CD8-positive, alpha-beta memory T cell (primary cell): ENCODE measurements around the gene CHKB. TPM values are rescaled to one million over a fixed set of nuclear protein-coding genes. Genes with fewer than 3 reads are reported as not detected.

Experiments
- CTCF ChIA-PET: fragments of 350-600 bp; sonication (Branson Sonifier 250); formaldehyde crosslinking; loops from one replicate; lab custom pipeline; 2021; ENCODE audit warnings: antibody characterized with exemption; lab: Charles Lee
- POLR2A ChIA-PET: fragments of 350-600 bp; sonication (Branson Sonifier 250); formaldehyde crosslinking; loops from one replicate; lab custom pipeline; 2021; ENCODE audit warnings: antibody characterized with exemption; lab: Charles Lee
- DNase-seq, 5 donors: peaks; one replicate each; pipeline versions ENCODE4 v3.0.0 to v3.0.0-alpha.2; 2020 to 2022; ENCODE audit warnings: mixed read lengths in 1 of 5
- H3K27ac ChIP-seq: one replicate; pipeline ENCODE4 v1.7.0; 2013; ENCODE audit warnings: low read depth, mild to moderate bottlenecking, low read length, moderate library complexity
- H3K27me3 ChIP-seq: 2 replicates; pipeline ENCODE4 v1.7.0; 2013; ENCODE audit warnings: low read length, mild to moderate bottlenecking; ENCODE audit not compliant: insufficient read depth, poor library complexity, severe bottlenecking
- H3K36me3 ChIP-seq: 2 replicates; pipeline ENCODE4 v1.7.0; 2013; ENCODE audit warnings: mild to moderate bottlenecking, low read length, moderate library complexity; ENCODE audit not compliant: insufficient read depth
- H3K4me1 ChIP-seq: 2 replicates; pipeline ENCODE4 v1.7.0; 2013; ENCODE audit warnings: mild to moderate bottlenecking, low read length, moderate library complexity; ENCODE audit not compliant: insufficient read depth
- H3K4me3 ChIP-seq: 2 replicates; pipeline ENCODE4 v1.7.0; 2013; ENCODE audit warnings: mild to moderate bottlenecking, low read length
- H3K9me3 ChIP-seq: 2 replicates; pipeline ENCODE4 v1.7.0; 2013; ENCODE audit warnings: mild to moderate bottlenecking, low read length
- H3K27ac Mint-ChIP-seq, 8 donors: one replicate each; pipeline ENCODE4 v1.8.0; 2020 to 2021; ENCODE audit warnings: mixed read lengths in 8 of 8, mild to moderate bottlenecking in 6 of 8, inconsistent platforms in 3 of 8, moderate library complexity in 3 of 8
- H3K27me3 Mint-ChIP-seq, 2 donors: one replicate each; pipeline ENCODE4 v1.8.0; 2020 to 2021; ENCODE audit warnings: mixed read lengths in 2 of 2, mild to moderate bottlenecking in 1 of 2, moderate library complexity in 1 of 2
- H3K36me3 Mint-ChIP-seq, 3 donors: one replicate each; pipeline ENCODE4 v1.8.0; 2020 to 2021; ENCODE audit warnings: mixed read lengths in 3 of 3, inconsistent platforms in 1 of 3, mild to moderate bottlenecking in 1 of 3
- H3K4me1 Mint-ChIP-seq, 3 donors: one replicate each; pipeline ENCODE4 v1.8.0; 2020 to 2021; ENCODE audit warnings: mixed read lengths in 3 of 3, inconsistent platforms in 1 of 3, mild to moderate bottlenecking in 1 of 3
- H3K4me3 Mint-ChIP-seq, 7 donors: one replicate each; pipeline ENCODE4 v1.8.0; 2020 to 2021; ENCODE audit warnings: mixed read lengths in 7 of 7, mild to moderate bottlenecking in 6 of 7, moderate library complexity in 4 of 7, inconsistent platforms in 2 of 7
- H3K9me3 Mint-ChIP-seq, 5 donors: one replicate each; pipeline ENCODE4 v1.8.0; 2020 to 2022; ENCODE audit warnings: mixed read lengths in 5 of 5, mild to moderate bottlenecking in 3 of 5, moderate library complexity in 2 of 5, inconsistent platforms in 1 of 5
- polyA plus RNA-seq: library from polyadenylated mRNA; unstranded; fragments of 300-500 nt; fragmentation: Illumina TruSeq; gene quantifications from one replicate; pipeline ENCODE4 v1.2.3, GENCODE V29; 2021
- total RNA-seq, 2 experiments: library from RNA; stranded (reverse); gene quantifications; one replicate each; pipeline ENCODE4 v1.2.3, GENCODE V29; 2021

The CHKB gene
- total and polyA plus RNA-seq, 3 experiments from 2014 or later = 33.3 to 76.1 (median 72.1) TPM

- no peaks in the 10 kb centered on the region for H3K9me3 ChIP-seq
- peaks cover 0 to 59% (median 3%) of the 10 kb centered on the region in 3 donors for H3K36me3 Mint-ChIP-seq
- CTCF ChIA-PET = interaction anchor here (2.0 kb wide), 1 partner anchor 10 kb away, joined by 12 read pairs; the partner anchor contains the start of gene SYCE3
Measured at GRCh38 chr22:50572965-50573364, 9.7 kb downstream of the CHKB start.

DNA sequence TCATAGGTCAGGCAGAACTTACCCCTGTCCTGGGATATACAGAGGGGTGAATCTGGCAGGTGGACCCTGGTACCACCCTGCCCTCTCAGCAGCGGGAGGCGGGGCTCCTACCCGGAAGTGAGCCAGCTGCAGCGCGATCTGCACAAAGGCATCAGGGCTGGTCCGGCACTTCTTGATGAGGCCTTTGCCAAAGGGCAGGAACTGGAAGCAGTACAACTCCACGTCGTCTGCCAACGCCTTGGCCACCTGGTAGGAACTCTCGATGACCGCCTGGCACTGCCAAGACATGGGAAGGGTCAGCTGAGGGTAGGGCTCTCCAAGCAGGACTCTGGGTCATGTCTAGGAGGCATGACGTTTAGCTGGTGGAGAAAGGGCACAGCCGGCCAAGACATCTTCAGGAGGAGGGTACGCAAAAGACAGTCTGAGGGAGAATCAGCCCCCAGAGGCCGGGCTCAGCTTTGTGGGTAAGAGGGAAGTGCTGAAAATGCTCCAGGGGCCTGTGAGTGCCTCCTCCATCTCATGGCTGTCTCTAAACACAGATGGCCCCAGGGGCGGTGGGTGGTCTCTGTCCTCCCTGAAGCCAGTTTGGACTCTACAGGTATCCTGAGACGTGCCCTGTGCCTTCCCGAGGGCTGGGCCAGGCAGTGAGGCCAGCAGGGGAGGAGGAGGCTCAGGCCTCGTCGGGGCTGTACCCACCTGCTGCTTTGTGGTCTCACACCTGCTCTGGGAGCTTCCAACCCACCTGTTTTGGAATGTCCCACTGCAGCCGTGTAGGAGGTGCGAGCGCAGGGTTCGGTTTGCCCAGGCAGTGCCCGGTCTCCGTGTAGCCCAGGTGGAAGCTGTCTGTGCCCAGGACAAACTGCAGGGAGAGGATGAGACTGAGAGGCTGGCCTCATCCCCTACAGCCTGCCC lies 11.1 kb downstream of the CHKB start:
- peaks cover 0 to 58% (median 3%) of the 10 kb centered on the region in 3 donors for H3K36me3 Mint-ChIP-seq
- Histone ChIP-seq H3K9me3 (no peaks in the 10 kb centered on the region), H3K36me3 (peaks cover 8% of the 10 kb centered on the region), H3K27me3 (no peaks in the 10 kb centered on the region), H3K4me3 (no peak overlapping the region), H3K27ac (no peak overlapping the region), H3K4me1 (no peaks in the 10 kb centered on the region)
- H3K9me3 Mint-ChIP-seq = no peaks in the 10 kb centered on the region
- CTCF ChIA-PET = interaction anchor here (0.9 to 2.0 kb wide), 2 partner anchors 8 to 50 kb away, joined by 3 to 12 read pairs; partner anchors contain the start of gene SYCE3
- H3K27me3 Mint-ChIP-seq = peaks cover 0 to 1% of the 10 kb centered on the region in 2 donors
- H3K27ac Mint-ChIP-seq = peak overlapping the region in 1 of 8 donors; percentile 65
- H3K4me1 Mint-ChIP-seq = peaks cover 0 to 3% (median 0%) of the 10 kb centered on the region in 3 donors
- no peak for DNase-seq
- no peak overlapping the region for H3K4me3 Mint-ChIP-seq
- POLR2A ChIA-PET = no interaction called here

More at GRCh38 chr22:50572965-50573364, 9.7 kb downstream of the CHKB start:
- POLR2A ChIA-PET = interaction anchor here (0.9 kb wide), 1 partner anchor 17 kb away, joined by 3 read pairs; no protein-coding TSS in a partner anchor
- Histone ChIP-seq H3K27me3 (no peaks in the 10 kb centered on the region), H3K36me3 (peaks cover 8% of the 10 kb centered on the region), H3K27ac (no peak overlapping the region), H3K4me1 (no peaks in the 10 kb centered on the region), H3K4me3 (no peak overlapping the region)
- peaks cover 5 to 13% (median 5%) of the 10 kb centered on the region in 3 donors for H3K4me1 Mint-ChIP-seq
- no peak for DNase-seq
- H3K27me3 Mint-ChIP-seq = no peaks in the 10 kb centered on the region
- H3K4me3 Mint-ChIP-seq = no peak overlapping the region
- no peak overlapping the region for H3K27ac Mint-ChIP-seq
- no peaks in the 10 kb centered on the region for H3K9me3 Mint-ChIP-seq

- Histone ChIP-seq H3K36me3 (peaks cover 8% of the 10 kb centered on the region), H3K9me3 (no peaks in the 10 kb centered on the region), H3K4me3 (no peak overlapping the region), H3K4me1 (no peaks in the 10 kb centered on the region), H3K27ac (no peak overlapping the region), H3K27me3 (no peaks in the 10 kb centered on the region)
- H3K9me3 Mint-ChIP-seq = no peaks in the 10 kb centered on the region
- H3K4me1 Mint-ChIP-seq = no peaks in the 10 kb centered on the region
- ChIA-PET POLR2A (no interaction called here), CTCF (interaction anchor here (2.0 kb wide), 1 partner anchor 8 kb away, joined by 12 read pairs; the partner anchor contains the start of gene SYCE3)
- H3K4me3 Mint-ChIP-seq = no peak overlapping the region
- H3K27ac Mint-ChIP-seq = no peak overlapping the region
- H3K27me3 Mint-ChIP-seq = peaks cover 0 to 4% of the 10 kb centered on the region in 2 donors
- peaks cover 0 to 56% (median 3%) of the 10 kb centered on the region in 3 donors for H3K36me3 Mint-ChIP-seq
- DNase-seq = no peak
Measured at GRCh38 chr22:50570861-50571260, 11.8 kb downstream of the CHKB start.

GRCh38 chr22:50569896-50570535 lies 12.6 kb downstream of the CHKB start:
- no peaks in the 10 kb centered on the region for H3K9me3 ChIP-seq
- Mint-ChIP-seq H3K4me3 (no peak overlapping the region), H3K27me3 (peaks cover 0 to 4% of the 10 kb centered on the region in 2 donors), H3K36me3 (peaks cover 0 to 50% (median 3%) of the 10 kb centered on the region in 3 donors), H3K4me1 (no peaks in the 10 kb centered on the region), H3K27ac (no peak overlapping the region), H3K9me3 (no peaks in the 10 kb centered on the region)
- peaks cover 8% of the 10 kb centered on the region for H3K36me3 ChIP-seq
- CTCF ChIA-PET = interaction anchor here (1.3 kb wide), 1 partner anchor 8 kb away, joined by 3 read pairs; the partner anchor contains the start of gene CPT1B
- no peaks in the 10 kb centered on the region for H3K4me1 ChIP-seq
- no peaks in the 10 kb centered on the region for H3K27me3 ChIP-seq
- DNase-seq = peak in 1 of 5 donors; percentile 12
- H3K4me3 ChIP-seq = no peak overlapping the region
- no peak overlapping the region for H3K27ac ChIP-seq
- POLR2A ChIA-PET = no interaction called here

GRCh38 chr22:50569041-50569459 lies 13.6 kb downstream of the CHKB start:
- no peaks in the 10 kb centered on the region for H3K4me1 Mint-ChIP-seq
- ChIA-PET POLR2A (no interaction called here), CTCF (interaction anchor here (1.3 to 1.6 kb wide), 2 partner anchors 9 to 43 kb away, joined by 3 to 5 read pairs; partner anchors contain the start of genes CPT1B and SCO2)

GRCh38 chr22:50568626-50569025 lies 14.0 kb downstream of the CHKB start:
- no peak overlapping the region for H3K27ac ChIP-seq
- Mint-ChIP-seq H3K27ac (no peak overlapping the region), H3K36me3 (peaks cover 0 to 44% (median 1%) of the 10 kb centered on the region in 3 donors), H3K9me3 (no peaks in the 10 kb centered on the region), H3K4me1 (peaks cover under 1 to 4% (median 1%) of the 10 kb centered on the region in 3 donors), H3K27me3 (peaks cover 0 to 4% of the 10 kb centered on the region in 2 donors), H3K4me3 (no peak overlapping the region)
- no peak for DNase-seq
- ChIA-PET POLR2A (no interaction called here), CTCF (interaction anchor here (1.6 kb wide), 1 partner anchor 43 kb away, joined by 5 read pairs; the partner anchor contains the start of gene SCO2)
- no peak overlapping the region for H3K4me3 ChIP-seq
- H3K9me3 ChIP-seq = no peaks in the 10 kb centered on the region
- H3K36me3 ChIP-seq = peaks cover 8% of the 10 kb centered on the region
- no peaks in the 10 kb centered on the region for H3K27me3 ChIP-seq
- H3K4me1 ChIP-seq = no peaks in the 10 kb centered on the region

More at GRCh38 chr22:50569041-50569459, 13.6 kb downstream of the CHKB start:
- Histone ChIP-seq H3K9me3 (no peaks in the 10 kb centered on the region), H3K27me3 (no peaks in the 10 kb centered on the region), H3K4me3 (no peak overlapping the region), H3K4me1 (no peaks in the 10 kb centered on the region), H3K36me3 (peaks cover 8% of the 10 kb centered on the region), H3K27ac (no peak overlapping the region)
- H3K27ac Mint-ChIP-seq = no peak overlapping the region
- H3K27me3 Mint-ChIP-seq = peaks cover 0 to 4% of the 10 kb centered on the region in 2 donors
- peak in 1 of 5 donors; percentile 35 for DNase-seq
- no peaks in the 10 kb centered on the region for H3K9me3 Mint-ChIP-seq
- H3K4me3 Mint-ChIP-seq = no peak overlapping the region
- H3K36me3 Mint-ChIP-seq = peaks cover 0 to 46% (median 1%) of the 10 kb centered on the region in 3 donors

- no peaks in the 10 kb centered on the region for H3K4me1 ChIP-seq
- H3K36me3 Mint-ChIP-seq = peaks cover 0 to 46% (median 1%) of the 10 kb centered on the region in 3 donors
- peak overlapping the region in 1 of 8 donors; percentile 37 for H3K27ac Mint-ChIP-seq
- peaks cover 0 to 4% of the 10 kb centered on the region in 2 donors for H3K27me3 Mint-ChIP-seq
- POLR2A ChIA-PET = no interaction called here
- DNase-seq = no peak
- H3K9me3 Mint-ChIP-seq = no peaks in the 10 kb centered on the region
- H3K27ac ChIP-seq = no peak overlapping the region
- no peak overlapping the region for H3K4me3 ChIP-seq
- H3K36me3 ChIP-seq = peaks cover 8% of the 10 kb centered on the region
- peaks cover 9 to 12% (median 9%) of the 10 kb centered on the region in 3 donors for H3K4me1 Mint-ChIP-seq
- CTCF ChIA-PET = interaction anchor here (1.6 kb wide), 1 partner anchor 42 kb away, joined by 5 read pairs; the partner anchor contains the start of gene SCO2
- no peaks in the 10 kb centered on the region for H3K9me3 ChIP-seq
- H3K4me3 Mint-ChIP-seq = no peak overlapping the region
- H3K27me3 ChIP-seq = no peaks in the 10 kb centered on the region
Measured at GRCh38 chr22:50567721-50568252, 14.9 kb downstream of the CHKB start.
